ENCODE data around the gene DRAXIN.

DRAXIN gene

GRCh38 chr1:11657654-11658053, 33.9 kb upstream of the DRAXIN start:
- DNase-seq: no peak

GRCh38 chr1:11658542-11658941, 33.0 kb upstream of the DRAXIN start:
- no peak for DNase-seq

- DNase-seq: no peak
Measured at GRCh38 chr1:11659748-11660147, 31.8 kb upstream of the DRAXIN start.

- DNase-seq: no peak
Measured at GRCh38 chr1:11661103-11661502, 30.4 kb upstream of the DRAXIN start.

- no peak for DNase-seq
Measured at GRCh38 chr1:11664336-11665065, 27.0 kb upstream of the DRAXIN start.

GRCh38 chr1:11668516-11668915, 23.0 kb upstream of the DRAXIN start:
- DNase-seq: no peak

- no peak for DNase-seq
Measured at GRCh38 chr1:11670747-11671146, 20.8 kb upstream of the DRAXIN start.

- DNase-seq: no peak
Measured at GRCh38 chr1:11671205-11671543, 20.3 kb upstream of the DRAXIN start.

GRCh38 chr1:11671544-11672286, 19.8 kb upstream of the DRAXIN start:
- no peak for DNase-seq

- no peak for DNase-seq
Measured at GRCh38 chr1:11673089-11673769, 18.3 kb upstream of the DRAXIN start.

GRCh38 chr1:11674488-11674887, 17.0 kb upstream of the DRAXIN start:
- no peak for DNase-seq

GRCh38 chr1:11675325-11675724, 16.2 kb upstream of the DRAXIN start:
- no peak for DNase-seq

GRCh38 chr1:11676386-11677103, 15.0 kb upstream of the DRAXIN start:
- DNase-seq: no peak

- no peak for DNase-seq
Measured at GRCh38 chr1:11678442-11678841, 13.1 kb upstream of the DRAXIN start.

GRCh38 chr1:11680270-11681070, 11.0 kb upstream of the DRAXIN start:
- DNase-seq: no peak

- peak; percentile 73 for DNase-seq
Measured at GRCh38 chr1:11681071-11681771, 10.3 kb upstream of the DRAXIN start, which contains the start of gene MAD2L2. TSS of gene MAD2L2 (minus strand) at chr1:11681148. CDS start at chr1:11680601, 547 bp downstream.

GRCh38 chr1:11682287-11682771, 9.2 kb upstream of the DRAXIN start:
- no peak for DNase-seq

GRCh38 chr1:11682799-11683198, 8.7 kb upstream of the DRAXIN start:
- DNase-seq: no peak

GRCh38 chr1:11684070-11684469, 7.4 kb upstream of the DRAXIN start:
- DNase-seq: no peak

GRCh38 chr1:11685210-11685752, 6.2 kb upstream of the DRAXIN start:
- no peak for DNase-seq

GRCh38 chr1:11688506-11688905, 3.0 kb upstream of the DRAXIN start:
- no peak for DNase-seq

Measured in NCI-H1048 (cell line).